NCI-H345 (cell line): ENCODE data around the gene SELENOH.

ENCODE experiments used
- DNase-seq: peaks from one replicate; lab custom pipeline; 2025; lab: John Stamatoyannopoulos, UW

SELENOH gene

GRCh38 chr11:57781529-57781943, 40.2 kb downstream of the SELENOH start:
- no peak for DNase-seq

DNA sequence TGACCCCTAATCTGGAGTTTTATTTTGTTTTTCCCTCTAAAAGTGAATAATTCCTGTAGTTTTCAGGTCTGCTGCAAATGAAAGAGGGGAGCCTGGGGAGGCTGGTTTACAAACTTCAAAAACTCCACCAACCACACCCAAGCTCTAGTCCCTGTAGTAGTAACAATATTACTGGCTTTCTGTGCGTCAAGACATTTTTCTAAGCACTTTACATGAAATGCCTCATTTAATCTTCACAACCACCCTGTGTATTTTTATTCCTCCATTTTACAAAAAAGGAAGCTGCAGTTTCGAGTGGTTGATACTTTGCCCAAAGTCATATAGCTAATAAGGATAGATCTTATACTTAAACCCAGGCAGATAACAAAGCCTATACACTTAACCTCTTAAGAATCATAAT, 43.8 kb downstream of the SELENOH start:
- DNase-seq: no peak

DNA sequence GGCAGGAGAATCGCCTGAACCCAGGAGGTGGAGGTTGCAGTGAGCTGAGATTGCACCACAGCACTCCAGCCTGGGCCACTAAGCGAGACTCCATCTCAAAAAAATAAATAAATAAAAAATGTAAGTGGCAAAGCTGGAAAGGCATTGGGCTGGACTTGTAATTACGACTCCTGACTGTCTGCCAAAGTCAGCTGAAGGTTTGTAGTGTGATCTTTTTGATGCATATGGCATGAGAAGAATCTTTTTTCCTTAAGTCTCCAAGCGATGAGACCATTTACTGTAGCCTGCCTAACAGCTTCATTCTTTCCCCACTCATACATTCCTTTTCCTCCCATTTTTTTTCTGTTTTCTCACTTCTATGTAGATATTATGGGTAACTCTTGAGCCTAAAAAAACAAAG, 45.1 kb downstream of the SELENOH start:
- no peak for DNase-seq

DNA sequence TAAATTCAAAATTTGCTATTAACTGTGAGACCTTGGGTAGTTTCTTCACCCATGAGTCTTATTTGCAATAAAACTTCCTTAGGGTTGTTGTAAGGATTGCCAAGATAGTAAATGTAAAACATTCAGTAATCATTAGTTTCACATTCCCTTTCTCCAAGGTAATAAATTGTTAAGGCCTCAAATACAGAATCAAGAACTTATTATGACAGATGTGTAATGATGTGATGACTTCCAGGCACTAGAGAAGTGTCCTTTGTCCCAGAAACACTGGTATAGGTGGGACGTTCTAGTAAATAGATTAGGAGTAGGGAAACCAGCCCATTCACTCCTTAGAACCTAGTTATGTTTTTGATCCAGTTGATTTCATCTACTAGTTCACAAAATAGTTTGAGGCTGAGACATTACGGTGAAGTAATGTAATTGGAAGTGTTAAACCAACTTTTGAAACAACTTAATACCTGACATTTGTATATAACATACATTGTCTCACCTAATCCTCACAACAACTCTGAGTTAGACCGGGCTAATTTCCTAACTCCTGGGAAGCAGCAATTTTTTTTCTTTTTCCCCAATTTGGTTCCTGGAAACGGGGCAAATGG, 45.8 kb downstream of the SELENOH start:
- DNase-seq: no peak

DNA sequence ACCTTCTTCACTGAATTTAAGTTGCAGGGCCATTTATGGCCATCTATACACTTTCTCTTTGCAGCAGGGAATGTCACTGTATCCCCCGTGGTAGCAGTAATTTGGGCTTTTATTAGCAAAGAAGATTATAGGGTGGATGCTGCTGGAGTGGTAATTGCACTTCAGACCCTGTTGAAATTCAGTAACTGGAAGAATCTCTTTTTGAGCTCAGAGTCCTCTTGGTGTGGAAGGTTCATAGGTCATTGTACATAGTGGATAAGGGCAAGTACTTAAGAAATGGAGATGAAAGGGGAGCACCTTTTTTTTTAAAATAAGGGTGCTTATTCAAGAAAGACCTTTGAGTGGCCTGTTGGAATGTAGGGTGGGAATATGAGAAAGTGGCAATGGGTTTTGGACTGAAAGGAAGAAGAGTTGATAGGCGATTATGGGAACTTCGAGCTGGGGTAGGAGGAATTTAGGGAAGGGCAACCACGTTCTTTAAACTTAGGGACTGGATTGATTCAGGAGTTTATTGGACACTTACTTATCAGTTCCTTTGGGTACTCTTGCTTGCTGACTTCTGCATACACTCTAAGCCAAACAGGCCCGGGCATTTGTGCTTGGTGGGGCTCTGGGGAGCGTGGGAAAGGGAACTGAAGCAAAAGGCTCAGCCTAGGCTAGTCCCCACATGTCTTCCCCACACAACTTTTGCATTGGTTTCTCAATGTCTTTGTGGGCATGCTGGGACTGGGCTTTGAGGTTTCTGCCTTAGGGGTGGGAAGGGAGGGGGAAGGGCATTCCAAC, 46.8 kb downstream of the SELENOH start:
- no peak for DNase-seq

- no peak for DNase-seq
These were observed 47.4 kb downstream of the SELENOH start for GRCh38 chr11:57788703-57789088.

DNA sequence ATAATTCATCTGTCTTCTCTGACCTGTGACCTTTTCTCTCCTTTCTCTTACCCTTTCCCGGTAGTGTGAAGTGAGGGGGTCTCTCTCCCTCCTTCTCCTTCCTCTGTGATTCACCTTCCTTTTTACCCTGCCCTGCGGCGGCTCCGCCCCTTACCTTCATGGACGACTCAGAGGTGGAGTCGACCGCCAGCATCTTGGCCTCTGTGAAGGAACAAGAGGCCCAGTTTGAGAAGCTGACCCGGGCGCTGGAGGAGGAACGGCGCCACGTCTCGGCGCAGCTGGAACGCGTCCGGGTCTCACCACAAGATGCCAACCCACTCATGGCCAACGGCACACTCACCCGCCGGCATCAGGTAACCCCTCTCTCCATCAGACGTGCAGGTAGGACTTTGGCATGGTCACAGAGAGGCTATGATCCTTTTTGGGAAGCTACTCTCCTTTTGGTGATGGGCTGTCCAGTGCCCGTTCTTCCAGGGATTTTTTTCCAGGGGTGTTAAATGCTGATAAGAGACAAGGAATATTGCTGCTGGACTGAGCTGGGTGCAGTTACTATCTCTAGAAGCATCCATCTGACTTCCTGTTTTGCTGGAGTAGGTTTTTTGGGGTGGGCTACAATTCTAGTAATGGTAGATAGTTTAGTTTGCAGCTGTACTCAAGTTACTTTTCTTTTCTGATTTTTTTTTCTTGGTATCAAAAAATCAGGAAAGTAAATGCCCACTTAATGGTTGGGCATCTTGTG, 50.2 kb downstream of the SELENOH start:
- DNase-seq: no peak

DNA sequence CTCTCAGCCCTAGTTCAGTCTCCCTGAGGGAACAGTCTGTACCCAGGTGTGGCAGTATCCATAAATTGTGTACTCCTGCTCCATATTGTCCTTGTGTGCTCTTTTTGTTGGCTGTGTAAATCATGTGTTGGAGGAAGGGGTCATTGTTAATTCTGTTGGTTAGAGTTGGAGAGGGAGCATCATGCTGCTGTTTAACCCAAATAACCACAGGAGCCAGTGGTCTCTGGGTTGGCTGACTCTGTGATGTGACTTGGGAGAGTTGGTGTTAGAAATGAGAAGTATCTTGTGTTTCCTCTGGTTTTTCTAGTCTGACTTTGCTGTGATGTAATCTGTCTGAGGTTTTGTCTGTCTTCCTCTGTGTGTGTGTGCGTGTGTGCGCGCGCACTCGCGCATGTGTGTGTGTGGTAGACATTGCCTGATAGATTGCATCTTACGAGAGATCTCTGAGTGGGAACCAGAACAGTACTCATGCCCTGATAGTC, 50.8 kb downstream of the SELENOH start:
- no peak for DNase-seq

DNA sequence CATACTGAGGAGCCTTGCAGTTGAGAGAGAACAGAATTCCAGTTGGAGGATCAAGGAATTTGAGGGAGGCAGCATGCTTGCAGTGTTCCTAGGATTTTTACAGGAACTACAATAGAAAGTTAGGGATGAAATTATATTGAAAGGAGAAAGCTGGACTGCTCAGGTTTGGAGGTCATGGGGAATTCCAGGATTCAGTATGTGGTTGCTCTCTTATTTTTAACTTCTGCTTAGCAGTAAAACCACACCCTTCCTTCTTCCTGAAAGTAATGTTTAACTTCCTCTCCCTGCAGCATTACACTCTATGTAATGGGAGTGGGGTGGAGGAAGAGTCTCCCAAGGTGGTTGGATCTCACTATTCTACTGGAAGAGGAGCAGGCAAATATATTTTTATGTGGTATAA, 51.6 kb downstream of the SELENOH start:
- no peak for DNase-seq
